ENCODE results near the gene CENPP.

- TF ChIP-seq FOXK2 (IDR thresholded peaks at IDR 0.05) (no peak), FOXM1 (IDR thresholded peaks at IDR 0.05; ENCODE audit: borderline replicate concordance) (no peak), PKNOX1 (IDR thresholded peaks at IDR 0.05) (no peak), SP1 (IDR thresholded peaks at IDR 0.05) (no peak), FOXA1 (IDR thresholded peaks at IDR 0.05) (no peak), TARDBP (IDR thresholded peaks at IDR 0.05) (no peak)
Measured at GRCh38 chr9:92669527-92669889, 343.8 kb downstream of the CENPP start.
